ENCODE measurements around the gene DDN. TPM values are rescaled to one million over a fixed set of nuclear protein-coding genes. Genes with fewer than 3 reads are reported as not detected.

The DDN gene
- total RNA-seq (1 to 10 TPM in 1 of 10 donors, under 1 TPM in 9; 0.19 to 1.4 (median 0.49) TPM), polyA plus RNA-seq (under 1 TPM; 0.19 to 0.37 TPM)
- long read RNA-seq, donor 1 = 0 reads
- long read RNA-seq, donor 2, partial matches to known transcripts = 0 of 1 reads
- long read RNA-seq, donor 2, other reads (novel, unspliced or antisense) = 1 of 1 reads
- long read RNA-seq, donor 3 = 0 reads

GRCh38 chr12:48999371-49000131, at the start of gene DDN:
Gene DDN, minus strand, starts transcription at chr12:48999375. Its CDS starts 88 bp downstream, at chr12:48999287.
- no peak for TF ChIP-seq CTCF (IDR thresholded peaks at IDR 0.05)
- intact Hi-C loops (cut with DNase I) = loop anchor here in 2 of 10 donors (5.0 to 10.0 kb wide), 2 partner anchors 145 to 147 kb away; partner anchors contain the start of gene DDX23 (in 2 of the 2)
- DNase-seq (peak in 1 of 2 donors; percentile 39), ATAC-seq (peak in 7 of 8 donors; percentile 16 to 71 (median 61))
- H3K27me3 ChIP-seq = peaks cover 4 to 69% (median 44%) of the 10 kb centered on the region in 7 donors
- peaks cover 13 to 62% (median 42%) of the 10 kb centered on the region in 9 donors for H3K4me1 ChIP-seq
- peak within 1 kb of the TSS in 4 of 10 donors; percentile 9 to 62 (median 46) for H3K27ac ChIP-seq
- peak within 1 kb of the TSS in 9 of 10 donors; percentile 35 to 56 (median 48) for H3K4me3 ChIP-seq
- H3K9me3 ChIP-seq = no peaks in the 10 kb centered on the region
- peaks cover 0 to 43% (median 24%) of the 10 kb centered on the region in 9 donors for H3K36me3 ChIP-seq
- WGBS, 2 donors = 2 to 4% methylated on average over 30 of the region's 30 CpGs

DNA sequence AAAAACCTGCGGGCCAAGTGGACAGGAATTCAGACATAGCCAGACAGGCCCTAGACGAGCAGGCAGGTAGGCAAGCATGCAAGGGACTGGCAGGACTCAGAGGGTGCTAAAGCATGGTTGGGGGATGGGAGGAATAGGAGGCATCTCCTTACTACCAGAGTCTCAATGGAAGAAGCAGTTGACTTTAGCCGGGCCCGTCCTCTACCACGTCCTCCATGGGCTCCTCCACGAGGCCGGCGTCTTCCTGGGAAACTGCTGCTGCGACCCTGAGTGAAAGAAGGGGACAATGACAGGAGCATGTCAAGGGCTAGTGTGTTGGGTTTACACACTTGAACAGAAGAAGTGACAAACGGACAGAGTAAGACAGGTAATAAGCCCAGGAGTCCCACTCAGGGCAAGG, 49.8 kb upstream of the DDN start:
- no peak for ATAC-seq
- H3K4me1 ChIP-seq = peaks cover 0 to 3% (median 0%) of the 10 kb centered on the region in 9 donors
- H3K9me3 ChIP-seq = no peaks in the 10 kb centered on the region
- no peak overlapping the region for H3K27ac ChIP-seq
- TF ChIP-seq CTCF (IDR thresholded peaks at IDR 0.05) = no peak
- peaks cover 20 to 100% (median 87%) of the 10 kb centered on the region in 9 donors for H3K36me3 ChIP-seq
- no peak for DNase-seq
- no peaks in the 10 kb centered on the region for H3K27me3 ChIP-seq
- H3K4me3 ChIP-seq = no peak overlapping the region
- WGBS, 2 donors = 90% methylated on average over 10 of the region's 10 CpGs
- intact Hi-C loops (cut with DNase I) = no loop called here

- intact Hi-C loops (cut with DNase I) = no loop called here
- Histone ChIP-seq H3K4me3 (no peak overlapping the region), H3K36me3 (peaks cover 19 to 100% (median 89%) of the 10 kb centered on the region in 9 donors), H3K4me1 (peaks cover 0 to 3% (median 0%) of the 10 kb centered on the region in 9 donors), H3K9me3 (no peaks in the 10 kb centered on the region), H3K27ac (no peak overlapping the region), H3K27me3 (no peaks in the 10 kb centered on the region)
- no peak for TF ChIP-seq CTCF (IDR thresholded peaks at IDR 0.05)
- DNase-seq = no peak
- WGBS, 2 donors = 83 to 84% methylated on average over 12 of the region's 12 CpGs
- ATAC-seq = peak in 5 of 8 donors; percentile 14 to 52 (median 19)
Measured at GRCh38 chr12:49046129-49046895, 47.1 kb upstream of the DDN start.

DNA sequence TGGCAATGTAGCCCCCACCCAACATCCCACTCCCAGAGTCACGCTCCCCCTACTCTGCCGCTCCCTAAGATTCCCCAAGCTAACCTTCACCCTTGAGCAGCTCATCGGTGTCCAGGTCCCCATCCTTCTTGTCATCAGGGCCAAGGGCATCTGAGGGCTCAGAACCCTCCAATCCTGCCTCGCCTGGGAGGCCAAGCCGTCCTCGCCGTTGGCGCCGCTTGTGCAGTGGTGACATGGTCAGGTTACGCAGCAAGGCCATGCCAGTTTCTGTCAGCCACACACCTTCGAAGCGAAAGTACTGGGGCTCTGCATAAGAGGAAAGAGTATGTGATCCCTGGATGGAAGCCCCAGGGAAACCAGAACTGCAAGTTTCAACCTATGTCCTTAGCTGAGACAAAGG, 45.5 kb upstream of the DDN start:
- Histone ChIP-seq H3K9me3 (no peaks in the 10 kb centered on the region), H3K36me3 (peaks cover 15 to 100% (median 87%) of the 10 kb centered on the region in 9 donors), H3K27ac (no peak overlapping the region), H3K27me3 (no peaks in the 10 kb centered on the region), H3K4me1 (peaks cover 0 to under 1% (median 0%) of the 10 kb centered on the region in 9 donors), H3K4me3 (no peak overlapping the region)
- whole genome bisulfite sequencing, 2 donors = 96 to 97% methylated on average over 12 of the region's 12 CpGs
- ATAC-seq (no peak), DNase-seq (no peak)
- TF ChIP-seq CTCF (IDR thresholded peaks at IDR 0.05) = no peak
- intact Hi-C loops (cut with DNase I) = no loop called here
